Esophagus (tissue), 2 donors: ENCODE results near the gene SLC31A1. TPM values are rescaled to one million over a fixed set of nuclear protein-coding genes. Genes with fewer than 3 reads are reported as not detected.
"Not testable (repeated sequence)": the region's sequence is repeated elsewhere in the genome, so short reads cannot be mapped to it uniquely, and the experiment has no call there.

Experiments
- H3K27ac ChIP-seq, 2 donors: one replicate each; pipeline ENCODE4 v1.5.1; 2013; ENCODE audit warnings: low read depth in 2 of 2, mild to moderate bottlenecking in 2 of 2, inconsistent platforms in 1 of 2, low read length in 1 of 2, moderate library complexity in 1 of 2
- H3K27me3 ChIP-seq, 2 donors: one replicate each; pipeline ENCODE4 v1.6.1; 2013; ENCODE audit warnings: low read length in 2 of 2, control low read depth in 1 of 2, mild to moderate bottlenecking in 1 of 2; ENCODE audit not compliant: insufficient read depth in 2 of 2, control insufficient read depth in 1 of 2
- H3K36me3 ChIP-seq, 2 donors: one replicate each; pipeline ENCODE4 v1.6.1; 2013; ENCODE audit warnings: low read length in 1 of 2; ENCODE audit not compliant: control insufficient read depth in 2 of 2, insufficient read depth in 2 of 2
- H3K4me1 ChIP-seq, 2 donors: one replicate each; pipeline ENCODE4 v1.6.1; 2013; ENCODE audit warnings: low read length in 1 of 2; ENCODE audit not compliant: control insufficient read depth in 2 of 2, insufficient read depth in 2 of 2
- H3K4me3 ChIP-seq, 2 donors: one replicate each; pipeline ENCODE4 v1.5.1; 2013; ENCODE audit warnings: low read length in 2 of 2, mild to moderate bottlenecking in 2 of 2, low read depth in 1 of 2, moderate library complexity in 1 of 2
- H3K9me3 ChIP-seq, 2 donors: one replicate each; pipeline ENCODE4 v1.6.1; 2013; ENCODE audit warnings: mild to moderate bottlenecking in 2 of 2, low read depth in 1 of 2, low read length in 1 of 2, moderate library complexity in 1 of 2; ENCODE audit not compliant: control insufficient read depth in 2 of 2, insufficient read depth in 1 of 2
- WGBS, 2 donors: extraction: QIAGEN DNeasy Blood & Tissue Kit; methylation state at CpG; one replicate each; pipeline ENCODE4 v1.1.7; 2013; 5-methylcytosine and 5-hydroxymethylcytosine counted together
- polyA plus RNA-seq, 2 donors: library from polyadenylated mRNA; stranded (reverse); fragments of 200-250 nt; gene quantifications; one replicate each; pipeline ENCODE4 v1.2.3, GENCODE V29; 2013
- donor health status: healthy with polysubstance abuse.
- donor health status: Bipolar disorder and iron deficiency.

Gene SLC31A1
- polyA plus RNA-seq, 2 donors, result 5.4 to 10.4 TPM

DNA sequence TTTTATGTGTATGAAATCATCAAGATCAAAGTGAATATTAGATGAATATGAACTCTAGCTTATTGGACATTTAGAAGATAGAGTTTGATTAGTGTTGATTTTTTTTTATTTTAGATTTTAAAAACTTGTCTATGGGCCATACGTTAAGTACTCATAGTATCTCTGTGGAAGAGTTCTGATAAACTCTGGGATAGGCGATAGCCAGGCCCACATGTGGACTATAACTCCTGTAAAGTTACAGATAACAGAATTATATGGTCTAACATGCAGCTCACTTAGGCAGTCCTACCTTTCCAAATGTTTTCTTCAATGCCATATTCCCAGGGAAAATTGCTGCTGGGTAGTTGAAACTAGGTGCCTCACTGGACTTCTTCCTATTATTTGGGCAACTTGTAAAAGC is 10.4 kb downstream of the SLC31A1 start:
- 88 to 98% methylated on average over 2 of the region's 2 CpGs for WGBS, 2 donors
- H3K27ac ChIP-seq, result no peak overlapping the region

GRCh38 chr9:113235701-113236255 is 14.4 kb downstream of the SLC31A1 start:
- not testable (repeated sequence) for H3K4me3 ChIP-seq, H3K27ac ChIP-seq, H3K27me3 ChIP-seq, H3K4me1 ChIP-seq, H3K9me3 ChIP-seq, H3K36me3 ChIP-seq
- WGBS, 2 donors, result 77 to 88% methylated on average over 10 of the region's 10 CpGs

More for the DNA sequence above, 10.4 kb downstream of the SLC31A1 start:
- H3K27me3 ChIP-seq, result no peaks in the 10 kb centered on the region
- no peak overlapping the region for H3K4me3 ChIP-seq
- no peaks in the 10 kb centered on the region for H3K9me3 ChIP-seq
- H3K36me3 ChIP-seq, result no peaks in the 10 kb centered on the region
- no peaks in the 10 kb centered on the region for H3K4me1 ChIP-seq

DNA sequence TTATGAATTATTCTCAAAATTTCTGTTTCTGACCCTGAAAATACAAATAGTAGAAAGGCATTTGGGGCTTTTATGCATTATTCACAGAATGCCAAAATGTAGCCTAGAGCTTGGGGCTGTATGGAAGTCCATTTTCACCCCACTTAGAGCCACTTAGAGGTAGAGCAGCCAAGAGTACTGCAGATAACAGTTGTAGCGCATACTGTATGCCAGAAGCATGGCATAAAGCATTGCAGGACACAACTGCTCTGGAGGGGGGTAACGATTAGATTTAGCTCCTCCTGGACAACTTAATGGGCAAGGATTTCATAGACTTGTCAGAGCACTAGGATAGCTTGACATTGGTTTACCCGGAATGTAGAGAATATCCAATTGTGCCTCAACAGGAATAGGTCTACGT is 15.7 kb downstream of the SLC31A1 start:
- WGBS, 2 donors, result 91 to 92% methylated on average over 4 of the region's 4 CpGs

GRCh38 chr9:113238202-113238858 is 17.0 kb downstream of the SLC31A1 start:
- no peaks in the 10 kb centered on the region for H3K9me3 ChIP-seq
- WGBS, 2 donors, result 87 to 92% methylated on average over 10 of the region's 10 CpGs
- no peak overlapping the region for H3K4me3 ChIP-seq
- no peaks in the 10 kb centered on the region for H3K36me3 ChIP-seq
- peaks cover 0 to 2% of the 10 kb centered on the region in 2 donors for H3K4me1 ChIP-seq
- no peaks in the 10 kb centered on the region for H3K27me3 ChIP-seq
- no peak overlapping the region for H3K27ac ChIP-seq

More for the DNA sequence above, 15.7 kb downstream of the SLC31A1 start:
- Histone ChIP-seq H3K27me3 (no peaks in the 10 kb centered on the region), H3K36me3 (no peaks in the 10 kb centered on the region), H3K4me1 (peaks cover 0 to 2% of the 10 kb centered on the region in 2 donors), H3K9me3 (no peaks in the 10 kb centered on the region), H3K4me3 (no peak overlapping the region), H3K27ac (no peak overlapping the region)

DNA sequence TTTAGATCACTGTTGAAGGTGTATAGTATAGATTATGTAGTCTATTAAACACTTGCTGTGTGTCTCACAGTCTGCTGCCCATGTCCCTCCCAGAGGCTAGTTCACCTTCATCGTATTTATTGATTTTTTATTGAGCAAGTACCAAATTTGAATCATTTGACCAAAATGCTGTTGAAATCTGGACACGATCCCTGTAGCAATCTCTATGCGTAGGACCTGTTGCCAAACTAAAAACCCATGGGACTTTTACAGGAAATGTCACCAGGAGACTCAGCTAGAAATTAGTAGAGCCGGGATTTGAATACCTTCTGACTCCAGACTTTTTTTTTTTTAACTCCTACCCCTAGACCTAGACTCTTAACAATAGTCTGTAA is 17.5 kb downstream of the SLC31A1 start:
- no peaks in the 10 kb centered on the region for H3K36me3 ChIP-seq
- H3K4me1 ChIP-seq, result peaks cover 0 to 2% of the 10 kb centered on the region in 2 donors
- H3K27ac ChIP-seq, result no peak overlapping the region
- H3K4me3 ChIP-seq, result no peak overlapping the region
- no peaks in the 10 kb centered on the region for H3K27me3 ChIP-seq
- WGBS, 2 donors, result 67 to 78% methylated on average over 4 of the region's 4 CpGs
- H3K9me3 ChIP-seq, result no peaks in the 10 kb centered on the region

DNA sequence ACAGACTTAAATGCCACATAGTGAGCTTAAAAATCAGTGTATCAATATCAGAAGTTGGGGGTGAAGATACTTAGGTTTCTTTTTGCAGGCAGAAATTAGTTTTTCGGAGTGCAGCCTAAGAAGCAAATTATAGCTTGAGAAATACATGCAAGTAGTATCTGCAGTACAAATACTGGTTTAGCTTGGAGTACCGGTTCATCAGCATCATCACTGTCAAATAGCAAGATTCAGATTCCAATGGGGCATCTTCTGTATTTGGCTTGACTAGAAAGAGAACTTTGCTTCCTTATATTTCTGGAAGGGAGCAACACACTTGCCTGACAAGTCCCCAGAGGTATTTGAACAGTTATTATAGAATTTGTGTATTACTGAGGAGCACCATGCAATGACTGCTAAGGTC is 19.8 kb downstream of the SLC31A1 start:
- Histone ChIP-seq H3K27ac (no peak overlapping the region), H3K36me3 (no peaks in the 10 kb centered on the region), H3K4me3 (no peak overlapping the region), H3K9me3 (no peaks in the 10 kb centered on the region), H3K4me1 (peaks cover 0 to 2% of the 10 kb centered on the region in 2 donors), H3K27me3 (no peaks in the 10 kb centered on the region)
- 80 to 84% methylated on average over 2 of the region's 2 CpGs for WGBS, 2 donors

- no peaks in the 10 kb centered on the region for H3K36me3 ChIP-seq
- H3K27ac ChIP-seq, result no peak overlapping the region
- no peak overlapping the region for H3K4me3 ChIP-seq
- no peaks in the 10 kb centered on the region for H3K4me1 ChIP-seq
- WGBS, 2 donors, result 81 to 93% methylated on average over 2 of the region's 2 CpGs
- no peaks in the 10 kb centered on the region for H3K27me3 ChIP-seq
- no peaks in the 10 kb centered on the region for H3K9me3 ChIP-seq
These were observed 23.2 kb downstream of the SLC31A1 start for GRCh38 chr9:113244556-113244955.

DNA sequence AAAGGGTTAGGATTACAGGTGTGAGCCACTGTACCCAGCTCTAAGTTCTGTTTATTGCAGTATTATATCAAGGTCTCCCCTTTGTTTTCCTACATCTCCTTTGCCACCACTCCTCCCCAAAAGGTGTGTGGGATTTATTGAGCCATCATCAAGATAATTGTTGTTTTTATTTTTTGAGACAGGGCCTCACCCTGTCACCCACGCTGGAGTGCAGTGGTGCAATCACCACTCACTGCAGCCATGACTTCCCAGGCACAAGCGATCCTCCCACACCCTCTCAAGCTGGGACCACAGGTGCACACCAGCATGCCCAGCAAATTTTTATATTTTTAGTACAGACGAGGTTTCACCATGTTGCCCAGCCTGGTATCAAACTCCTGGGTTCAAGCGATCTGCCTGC is 24.6 kb downstream of the SLC31A1 start:
- H3K36me3 ChIP-seq, result no peaks in the 10 kb centered on the region
- H3K27me3 ChIP-seq, result no peaks in the 10 kb centered on the region
- 88 to 92% methylated on average over 4 of the region's 4 CpGs for WGBS, 2 donors
- no peaks in the 10 kb centered on the region for H3K4me1 ChIP-seq
- no peaks in the 10 kb centered on the region for H3K9me3 ChIP-seq
- no peak overlapping the region for H3K27ac ChIP-seq
- no peak overlapping the region for H3K4me3 ChIP-seq

- Histone ChIP-seq H3K4me3 (no peak overlapping the region), H3K9me3 (no peaks in the 10 kb centered on the region), H3K4me1 (no peaks in the 10 kb centered on the region), H3K27ac (no peak overlapping the region), H3K36me3 (no peaks in the 10 kb centered on the region), H3K27me3 (no peaks in the 10 kb centered on the region)
- WGBS, 2 donors, result 88 to 91% methylated on average over 6 of the region's 6 CpGs
These were observed 25.6 kb downstream of the SLC31A1 start for GRCh38 chr9:113246928-113247327.

- no peaks in the 10 kb centered on the region for H3K9me3 ChIP-seq
- no peaks in the 10 kb centered on the region for H3K27me3 ChIP-seq
- no peak overlapping the region for H3K27ac ChIP-seq
- no peaks in the 10 kb centered on the region for H3K4me1 ChIP-seq
- H3K36me3 ChIP-seq, result no peaks in the 10 kb centered on the region
- no peak overlapping the region for H3K4me3 ChIP-seq
These were observed 26.3 kb downstream of the SLC31A1 start for GRCh38 chr9:113247640-113248039.
